Esophagus muscularis mucosa (tissue), 3 donors: Measurements from ENCODE around the gene SARS2.
"Not testable (repeated sequence)": the region's sequence is repeated elsewhere in the genome, so short reads cannot be mapped to it uniquely, and the experiment has no call there.

Experiments used
- POLR2AphosphoS5 ChIP-seq, 2 donors: sonication (generic); formaldehyde crosslinking; IDR thresholded peaks; one replicate each; pipeline ENCODE4 v1.6.1; 2017; ENCODE audit warnings: antibody characterized with exemption in 2 of 2
- TF ChIP-seq, protein P1 (sequence below), 3 experiments: fragments of 200-600 bp in 2 of 3; fragments of 450-650 bp in 1 of 3; sonication (generic) in 2 of 3; IDR thresholded peaks; one replicate each; pipeline ENCODE4 v1.5.1; 2017 to 2019; ENCODE audit warnings: antibody characterized with exemption in 3 of 3, mild to moderate bottlenecking in 2 of 3, moderate library complexity in 1 of 3

- TF ChIP-seq, protein P1, sequence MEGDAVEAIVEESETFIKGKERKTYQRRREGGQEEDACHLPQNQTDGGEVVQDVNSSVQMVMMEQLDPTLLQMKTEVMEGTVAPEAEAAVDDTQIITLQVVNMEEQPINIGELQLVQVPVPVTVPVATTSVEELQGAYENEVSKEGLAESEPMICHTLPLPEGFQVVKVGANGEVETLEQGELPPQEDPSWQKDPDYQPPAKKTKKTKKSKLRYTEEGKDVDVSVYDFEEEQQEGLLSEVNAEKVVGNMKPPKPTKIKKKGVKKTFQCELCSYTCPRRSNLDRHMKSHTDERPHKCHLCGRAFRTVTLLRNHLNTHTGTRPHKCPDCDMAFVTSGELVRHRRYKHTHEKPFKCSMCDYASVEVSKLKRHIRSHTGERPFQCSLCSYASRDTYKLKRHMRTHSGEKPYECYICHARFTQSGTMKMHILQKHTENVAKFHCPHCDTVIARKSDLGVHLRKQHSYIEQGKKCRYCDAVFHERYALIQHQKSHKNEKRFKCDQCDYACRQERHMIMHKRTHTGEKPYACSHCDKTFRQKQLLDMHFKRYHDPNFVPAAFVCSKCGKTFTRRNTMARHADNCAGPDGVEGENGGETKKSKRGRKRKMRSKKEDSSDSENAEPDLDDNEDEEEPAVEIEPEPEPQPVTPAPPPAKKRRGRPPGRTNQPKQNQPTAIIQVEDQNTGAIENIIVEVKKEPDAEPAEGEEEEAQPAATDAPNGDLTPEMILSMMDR (IDR thresholded peaks at IDR 0.05) = not testable (repeated sequence)
- TF ChIP-seq POLR2AphosphoS5 (IDR thresholded peaks at IDR 0.05) = not testable (repeated sequence)
These were observed 35.6 kb upstream of the SARS2 start for GRCh38 chr19:38966149-38966548.
